K562 (cell line): ENCODE measurements around the gene RORC. TPM values are rescaled to one million over a fixed set of nuclear protein-coding genes. Genes with fewer than 3 reads are reported as not detected.
A peak's percentile ranks its signal among the peaks of the same experiment; 100 is the strongest.

ENCODE experiments used
- ATF4 ChIP-seq: fragments of 450-650 bp; formaldehyde crosslinking; IDR thresholded peaks from 2 replicates; pipeline ENCODE4 v1.4.0; 2022; ENCODE audit warnings: mild to moderate bottlenecking, moderate library complexity
- CEBPG ChIP-seq, 3 experiments: fragments of 200-800 bp in 1 of 3; sonication (Bioruptor generic) in 1 of 3; sonication (generic) in 1 of 3; formaldehyde crosslinking in 1 of 3; IDR thresholded peaks in 2 of 3; conservative IDR thresholded peaks in 1 of 3; 2 replicates each; pipeline versions ENCODE4 v1.6.1 to v1.8.0; 2016 to 2022; ENCODE audit warnings: missing compliant biosample characterization in 2 of 3, missing genetic modification characterization in 2 of 3, mild to moderate bottlenecking in 1 of 3, missing genetic modification reagents in 1 of 3
- CGGBP1 ChIP-seq: fragments of 250-450 bp; sonication (Bioruptor Pico); IDR thresholded peaks from 2 replicates; pipeline ENCODE4 v1.9.0; 2021; ENCODE audit warnings: mild to moderate bottlenecking
- HIVEP1 ChIP-seq: fragments of 250-450 bp; sonication (Bioruptor Pico); IDR thresholded peaks from 2 replicates; pipeline ENCODE4 v1.4.0; 2020; ENCODE audit warnings: mild to moderate bottlenecking
- MAZ ChIP-seq, 2 experiments: fragments of 450-650 bp in 1 of 2; sonication (generic) in 1 of 2; formaldehyde crosslinking; IDR thresholded peaks in 1 of 2; conservative IDR thresholded peaks in 1 of 2; 2 replicates each; pipeline versions ENCODE4 v1.4.0 to v1.5.0; 2020; ENCODE audit warnings: mild to moderate bottlenecking in 1 of 2, missing genetic modification reagents in 1 of 2
- MED1 ChIP-seq: sonication (generic); formaldehyde crosslinking; IDR thresholded peaks from 2 replicates; pipeline ENCODE4 v1.8.1; 2023; ENCODE audit warnings: missing genetic modification reagents, borderline replicate concordance
- NFE2 ChIP-seq: IDR thresholded peaks from 2 replicates; pipeline ENCODE4 v1.6.1; 2014; ENCODE audit warnings: antibody characterized with exemption, low read depth
- NFE2L1 ChIP-seq: fragments of 450-650 bp; IDR thresholded peaks from 2 replicates; pipeline ENCODE4 v1.6.1; 2016; ENCODE audit warnings: missing genetic modification characterization, low read depth, mild to moderate bottlenecking, missing compliant biosample characterization, moderate library complexity, borderline replicate concordance
- PYGO2 ChIP-seq: fragments of 450-650 bp; IDR thresholded peaks from 2 replicates; pipeline ENCODE4 v1.6.1; 2016; ENCODE audit warnings: mild to moderate bottlenecking, missing genetic modification characterization, moderate library complexity, missing compliant biosample characterization
- SIRT6 ChIP-seq: IDR thresholded peaks from one replicate; pipeline ENCODE4 v1.6.1; 2012; ENCODE audit warnings: low read depth, mild to moderate bottlenecking, control low read depth, inconsistent platforms, low read length, moderate library complexity
- TAL1 ChIP-seq: fragments of 450-650 bp; IDR thresholded peaks from 2 replicates; pipeline ENCODE4 v1.6.1; 2016; ENCODE audit warnings: mild to moderate bottlenecking
- TEAD1 ChIP-seq, 2 experiments: fragments of 450-650 bp in 1 of 2; sonication (generic) in 1 of 2; formaldehyde crosslinking; IDR thresholded peaks; 2 replicates each; pipeline versions ENCODE4 v1.4.0 to v1.8.0; 2020 to 2022; ENCODE audit warnings: mild to moderate bottlenecking in 2 of 2, missing genetic modification reagents in 1 of 2
- VEZF1 ChIP-seq: fragments of 200-800 bp; sonication (Bioruptor generic); IDR thresholded peaks from 2 replicates; pipeline ENCODE4 v1.6.1; 2017; ENCODE audit warnings: missing genetic modification characterization, missing compliant biosample characterization
- YBX1 ChIP-seq: fragments of 450-650 bp; IDR thresholded peaks from 2 replicates; pipeline ENCODE4 v1.7.1; 2016; ENCODE audit warnings: mild to moderate bottlenecking
- YY1 ChIP-seq, 3 experiments: IDR thresholded peaks; 2 replicates each; pipeline ENCODE4 v1.6.1; 2011; ENCODE audit warnings: low read length in 2 of 3, mild to moderate bottlenecking in 2 of 3, moderate library complexity in 2 of 3, borderline replicate concordance in 1 of 3, control low read depth in 1 of 3, low read depth in 1 of 3; ENCODE audit not compliant: insufficient read depth in 3 of 3, insufficient replicate concordance in 2 of 3, control insufficient read depth in 1 of 3, insufficient read length in 1 of 3; ENCODE audit errors: extremely low read depth in 1 of 3
- ZBTB2 ChIP-seq: fragments of 450-650 bp; IDR thresholded peaks from 2 replicates; pipeline ENCODE4 v1.6.1; 2016; ENCODE audit warnings: antibody characterized with exemption
- ZC3H8 ChIP-seq: fragments of 450-650 bp; IDR thresholded peaks from 2 replicates; pipeline ENCODE4 v1.6.1; 2017
- ZFP36 ChIP-seq: fragments of 150-350 bp; IDR thresholded peaks from 2 replicates; pipeline ENCODE4 v1.6.1; 2018; ENCODE audit warnings: low read length, low read depth; ENCODE audit not compliant: partially characterized antibody
- ZKSCAN3 ChIP-seq: fragments of 250-450 bp; sonication (Bioruptor Pico); IDR thresholded peaks from 2 replicates; pipeline ENCODE4 v1.4.0; 2020
- ZNF224 ChIP-seq: sonication (generic); formaldehyde crosslinking; IDR thresholded peaks from 2 replicates; pipeline ENCODE4 v1.8.0; 2022; ENCODE audit warnings: mild to moderate bottlenecking, missing genetic modification reagents
- ZNF316 ChIP-seq: fragments of 450-650 bp; IDR thresholded peaks from 2 replicates; pipeline ENCODE4 v1.6.1; 2016
- ZNF561 ChIP-seq: fragments of 450-650 bp; formaldehyde crosslinking; conservative IDR thresholded peaks from 2 replicates; pipeline ENCODE4 v1.4.0; 2020; ENCODE audit warnings: mild to moderate bottlenecking, moderate library complexity
- ZNF584 ChIP-seq: fragments of 200-800 bp; sonication (Bioruptor generic); IDR thresholded peaks from 2 replicates; pipeline ENCODE4 v1.6.1; 2016; ENCODE audit warnings: low read depth, mild to moderate bottlenecking, missing genetic modification characterization, missing compliant biosample characterization
- polyA plus RNA-seq, 8 experiments: library from polyadenylated mRNA; depleted of rRNA in 4 of 8; stranded (reverse) in 5 of 8; unstranded in 3 of 8; fragments of >200 nt; fragmentation: Nextera tagmentation in 2 of 8; fragmentation: Illumina TruSeq in 1 of 8; extraction: Ambion mirVana in 2 of 8; extraction: Trizol in 1 of 8; gene quantifications; 2 replicates each; pipeline versions ENCODE4 v1.2.1 to v1.2.3, GENCODE V29; 2011 to 2014; ENCODE audit warnings: inconsistent platforms in 1 of 8, missing spikeins in 1 of 8
- total RNA-seq, 7 experiments: library from RNA; depleted of rRNA in 6 of 7; stranded (reverse); fragments of >200 nt in 6 of 7; fragmentation: Illumina TruSeq in 2 of 7; extraction: Trizol in 2 of 7; gene quantifications; 2 replicates each; pipeline versions ENCODE4 v1.2.1 to v1.2.3, GENCODE V29; 2011 to 2021; ENCODE audit warnings: low replicate concordance in 1 of 7

Gene RORC
- total and polyA plus RNA-seq, 9 of the 15 experiments (the other 6 are each of a cell fraction or from before 2014, with no cell fraction given) = not detected

- TF ChIP-seq ZBTB2 (0 out of 2 replicates have a peak, but pooled peaks have one; percentile 43), ZNF584 (CRISPR knock-in tag) (no peak), SIRT6 (no peak), ZKSCAN3 (CRISPR knock-in tag) (no peak), ATF4 (CRISPR knock-in tag) (no peak), HIVEP1 (CRISPR knock-in tag) (no peak), VEZF1 (CRISPR knock-in tag) (peak; percentile 57), YBX1 (no peak), ZNF224 (CRISPR knock-in tag) (no peak), YY1 (IDR thresholded peaks at IDR 0.05; ENCODE audit: borderline replicate concordance in 1 of 3, control insufficient read depth in 1 of 3, extremely low read depth in 1 of 3, insufficient read depth in 3 of 3, insufficient read length in 1 of 3, insufficient replicate concordance in 2 of 3, low read depth in 1 of 3, low read length in 2 of 3) (peak; percentile 88 to 98 (median 96)), NFE2L1 (tag) (no peak), ZC3H8 (no peak), ZNF316 (no peak), CGGBP1 (CRISPR knock-in tag) (peak; percentile 28; the same call in 1 of the 2 replicates), CEBPG (CRISPR knock-in tag; IDR thresholded peaks at IDR 0.05) (no peak), CEBPG (tag; conservative IDR thresholded peaks at IDR 0.05 in 1 of 2, IDR thresholded peaks at IDR 0.05 in 1 of 2) (no peak), PYGO2 (tag) (no peak), TEAD1 (CRISPR knock-in tag; IDR thresholded peaks at IDR 0.05) (peak in 1 of 2 experiments; percentile 66; a peak in 1 of 4 replicates), MAZ (CRISPR knock-in tag; conservative IDR thresholded peaks at IDR 0.05 in 1 of 2, IDR thresholded peaks at IDR 0.05 in 1 of 2) (peak; percentile 79 to 82), ZFP36 (no peak), MED1 (CRISPR knock-in tag) (no peak), ZNF561 (CRISPR knock-in tag) (no peak), NFE2 (peak; percentile 82), TAL1 (peak; percentile 30; the same call in 1 of the 2 replicates)
Observed at GRCh38 chr1:151762941-151763921, 68.4 kb downstream of the RORC start, which contains the start of gene MRPL9 (continued).
